ENCODE data around the gene SLC35G4.
"Not testable (repeated sequence)": the region's sequence is repeated elsewhere in the genome, so short reads cannot be mapped to it uniquely, and the experiment has no call there.

SLC35G4 gene

GRCh38 chr18:11609488-11609887 lies at the start of gene SLC35G4:
TSS of gene SLC35G4 (plus strand) at chr18:11609596. CDS start at chr18:11609596, 0 bp downstream.
- not testable (repeated sequence) for DNase-seq (ENCODE audit: low read depth)

GRCh38 chr18:11561293-11561692 lies 48.1 kb upstream of the SLC35G4 start:
- no peak for DNase-seq (ENCODE audit: low read depth)

- DNase-seq (ENCODE audit: low read depth): no peak
These were observed 43.7 kb upstream of the SLC35G4 start for GRCh38 chr18:11565716-11566115.

GRCh38 chr18:11566236-11566965 lies 43.0 kb upstream of the SLC35G4 start:
- DNase-seq (ENCODE audit: low read depth): no peak

GRCh38 chr18:11567396-11567795 lies 42.0 kb upstream of the SLC35G4 start:
- DNase-seq (ENCODE audit: low read depth): no peak

- DNase-seq (ENCODE audit: low read depth): no peak
These were observed 39.3 kb upstream of the SLC35G4 start for GRCh38 chr18:11570073-11570588.

GRCh38 chr18:11570769-11571412 lies 38.5 kb upstream of the SLC35G4 start:
- DNase-seq (ENCODE audit: low read depth): peak; percentile 10

GRCh38 chr18:11572201-11572600 lies 37.2 kb upstream of the SLC35G4 start:
- no peak for DNase-seq (ENCODE audit: low read depth)

GRCh38 chr18:11574545-11574944 lies 34.9 kb upstream of the SLC35G4 start:
- no peak for DNase-seq (ENCODE audit: low read depth)

GRCh38 chr18:11577271-11578112 lies 31.9 kb upstream of the SLC35G4 start:
- no peak for DNase-seq (ENCODE audit: low read depth)

GRCh38 chr18:11578799-11579198 lies 30.6 kb upstream of the SLC35G4 start:
- DNase-seq (ENCODE audit: low read depth): no peak

GRCh38 chr18:11579916-11580315 lies 29.5 kb upstream of the SLC35G4 start:
- no peak for DNase-seq (ENCODE audit: low read depth)

- no peak for DNase-seq (ENCODE audit: low read depth)
These were observed 28.1 kb upstream of the SLC35G4 start for GRCh38 chr18:11581286-11581685.

- DNase-seq (ENCODE audit: low read depth): no peak
These were observed 23.8 kb upstream of the SLC35G4 start for GRCh38 chr18:11585596-11585995.

GRCh38 chr18:11586896-11587295 lies 22.5 kb upstream of the SLC35G4 start:
- DNase-seq (ENCODE audit: low read depth): no peak

- DNase-seq (ENCODE audit: low read depth): no peak
These were observed 22.0 kb upstream of the SLC35G4 start for GRCh38 chr18:11587432-11587831.

- DNase-seq (ENCODE audit: low read depth): no peak
These were observed 21.6 kb upstream of the SLC35G4 start for GRCh38 chr18:11587846-11588245.

GRCh38 chr18:11591957-11592356 lies 17.4 kb upstream of the SLC35G4 start:
- no peak for DNase-seq (ENCODE audit: low read depth)

GRCh38 chr18:11600321-11600720 lies 9.1 kb upstream of the SLC35G4 start:
- DNase-seq (ENCODE audit: low read depth): no peak

- no peak for DNase-seq (ENCODE audit: low read depth)
These were observed 1.5 kb upstream of the SLC35G4 start for GRCh38 chr18:11607906-11608305.

GRCh38 chr18:11608618-11609017 lies 778 bp upstream of the SLC35G4 start:
- not testable (repeated sequence) for DNase-seq (ENCODE audit: low read depth)

- DNase-seq (ENCODE audit: low read depth): not testable (repeated sequence)
These were observed 3.7 kb downstream of the SLC35G4 start for GRCh38 chr18:11613073-11613472.

All from EH (cell line).